Astrocyte of the cerebellum (primary cell): ENCODE results near the gene KSR2.

Source experiments
- DNase-seq: peaks from one replicate; pipeline ENCODE4 v3.0.0-alpha.2; 2011; ENCODE audit warnings: low read depth
- H3K4me3 ChIP-seq: 2 replicates; pipeline ENCODE4 v1.5.1; 2011; ENCODE audit warnings: mild to moderate bottlenecking, low read depth, low read length, moderate library complexity
- in situ Hi-C: cut with HindIII; loops from 2 replicates; pipeline ENCODE4 v1.10.0; 2017; ENCODE audit warnings: low sequenced_read_pairs
- TF ChIP-seq, protein P1 (sequence below): IDR thresholded peaks from 2 replicates; pipeline ENCODE4 v1.5.1; 2012; ENCODE audit warnings: low read length, low read depth, moderate library complexity, mild to moderate bottlenecking; ENCODE audit errors: missing control alignments

KSR2 gene

DNA sequence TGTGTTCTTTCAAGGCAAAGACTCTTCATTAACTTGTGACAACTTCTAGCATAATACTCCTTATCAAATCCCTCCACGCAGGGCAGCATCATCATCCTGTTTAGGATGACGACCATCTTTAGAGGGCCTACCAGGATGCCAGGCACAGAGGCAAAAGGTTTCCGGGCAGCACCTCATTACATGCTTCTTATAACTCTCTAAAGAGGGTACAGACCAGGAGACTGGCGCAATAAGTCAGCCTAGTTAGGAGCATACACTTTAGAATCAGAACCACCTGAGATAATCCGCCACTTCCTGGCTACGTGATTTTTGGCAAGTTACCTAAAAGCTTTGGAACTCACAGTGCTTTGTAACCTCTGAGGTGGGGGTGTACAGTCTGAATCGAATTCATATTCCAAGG, 471.4 kb downstream of the KSR2 start:
- in situ Hi-C loops = no loop called here
- TF ChIP-seq, protein P1, sequence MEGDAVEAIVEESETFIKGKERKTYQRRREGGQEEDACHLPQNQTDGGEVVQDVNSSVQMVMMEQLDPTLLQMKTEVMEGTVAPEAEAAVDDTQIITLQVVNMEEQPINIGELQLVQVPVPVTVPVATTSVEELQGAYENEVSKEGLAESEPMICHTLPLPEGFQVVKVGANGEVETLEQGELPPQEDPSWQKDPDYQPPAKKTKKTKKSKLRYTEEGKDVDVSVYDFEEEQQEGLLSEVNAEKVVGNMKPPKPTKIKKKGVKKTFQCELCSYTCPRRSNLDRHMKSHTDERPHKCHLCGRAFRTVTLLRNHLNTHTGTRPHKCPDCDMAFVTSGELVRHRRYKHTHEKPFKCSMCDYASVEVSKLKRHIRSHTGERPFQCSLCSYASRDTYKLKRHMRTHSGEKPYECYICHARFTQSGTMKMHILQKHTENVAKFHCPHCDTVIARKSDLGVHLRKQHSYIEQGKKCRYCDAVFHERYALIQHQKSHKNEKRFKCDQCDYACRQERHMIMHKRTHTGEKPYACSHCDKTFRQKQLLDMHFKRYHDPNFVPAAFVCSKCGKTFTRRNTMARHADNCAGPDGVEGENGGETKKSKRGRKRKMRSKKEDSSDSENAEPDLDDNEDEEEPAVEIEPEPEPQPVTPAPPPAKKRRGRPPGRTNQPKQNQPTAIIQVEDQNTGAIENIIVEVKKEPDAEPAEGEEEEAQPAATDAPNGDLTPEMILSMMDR = no peak
- no peak overlapping the region for H3K4me3 ChIP-seq
- no peak for DNase-seq

DNA sequence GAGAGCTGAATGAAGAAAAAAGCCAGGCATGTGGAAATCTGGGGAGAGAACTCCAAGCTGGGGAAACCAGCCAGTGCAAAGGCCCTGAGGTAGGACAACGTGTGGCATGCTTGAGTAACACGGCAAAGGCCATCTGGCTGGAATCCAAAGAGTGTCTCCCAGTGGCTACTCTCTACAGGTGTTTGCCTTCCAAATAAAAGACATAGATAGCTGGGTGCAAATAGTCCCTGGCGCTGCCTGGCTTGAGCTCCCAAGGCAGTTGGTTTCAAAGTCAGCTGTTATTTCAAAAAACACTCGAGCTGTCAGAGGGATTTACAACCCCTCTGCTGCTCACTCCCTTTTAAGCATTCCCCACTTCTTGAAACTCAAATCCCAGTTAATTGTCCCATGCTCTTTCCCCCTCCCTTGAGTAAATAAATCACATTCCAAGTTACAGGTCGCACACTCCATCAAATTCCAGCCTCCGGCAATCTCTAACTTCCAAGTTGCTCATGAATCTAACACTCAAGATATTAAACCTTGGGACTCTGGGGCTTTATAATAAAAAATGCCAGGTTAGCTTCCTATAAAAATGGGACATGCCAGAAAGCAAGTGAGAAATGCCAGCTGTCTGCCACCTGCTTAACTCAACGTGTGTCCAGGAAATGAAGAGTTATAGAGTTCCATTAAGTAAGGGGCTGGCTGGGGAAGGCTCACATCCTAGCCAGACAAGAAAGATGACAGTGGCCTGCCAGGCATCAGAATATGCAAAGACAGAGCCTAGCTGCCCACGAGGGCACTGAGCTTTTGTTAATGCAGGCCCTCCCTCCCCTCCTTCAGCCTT, 473.7 kb downstream of the KSR2 start:
- H3K4me3 ChIP-seq = no peak overlapping the region
- TF ChIP-seq, protein P1 = no peak
- no peak for DNase-seq
- in situ Hi-C loops = no loop called here

DNA sequence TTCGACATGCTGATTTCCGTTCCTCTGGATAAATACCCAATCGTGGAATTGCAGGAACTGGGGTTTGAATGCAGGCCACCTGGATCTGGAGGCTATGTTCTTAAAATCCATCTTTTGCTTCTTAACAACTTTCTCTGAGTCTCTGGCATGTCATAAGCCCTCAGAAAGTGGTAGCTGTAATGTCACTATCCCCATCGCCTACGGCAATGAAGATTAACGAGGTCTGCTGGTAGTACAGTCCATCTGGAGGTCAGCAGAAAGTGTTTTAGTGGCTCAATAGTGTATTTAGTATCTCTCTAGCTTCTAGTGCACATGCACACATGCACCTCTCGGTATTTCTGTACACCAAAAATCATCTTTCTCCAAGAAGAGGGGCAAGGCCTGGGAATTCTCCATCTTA, 477.1 kb downstream of the KSR2 start:
- no peak overlapping the region for H3K4me3 ChIP-seq
- in situ Hi-C loops = no loop called here
- DNase-seq = no peak
- TF ChIP-seq, protein P1 = no peak

DNA sequence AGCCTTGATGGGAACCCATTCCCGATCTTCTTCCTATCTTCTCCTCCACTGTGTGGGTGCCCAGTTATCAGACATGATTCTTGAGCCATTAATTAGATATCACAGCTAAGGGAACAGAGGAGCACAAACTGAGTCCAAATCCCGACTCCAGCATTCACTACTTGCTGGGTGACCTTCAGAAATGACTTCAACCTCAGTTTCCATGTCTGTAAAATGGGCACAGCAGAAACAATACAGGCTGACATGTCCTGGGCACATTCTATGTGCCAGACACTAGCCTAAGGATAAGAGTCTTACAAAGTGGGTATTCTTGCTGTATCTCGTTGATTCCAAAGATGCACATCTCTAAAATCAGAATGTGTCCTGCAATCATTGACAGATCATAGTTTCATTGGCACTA, 478.7 kb downstream of the KSR2 start:
- TF ChIP-seq, protein P1 = no peak
- no peak overlapping the region for H3K4me3 ChIP-seq
- in situ Hi-C loops = no loop called here
- no peak for DNase-seq

DNA sequence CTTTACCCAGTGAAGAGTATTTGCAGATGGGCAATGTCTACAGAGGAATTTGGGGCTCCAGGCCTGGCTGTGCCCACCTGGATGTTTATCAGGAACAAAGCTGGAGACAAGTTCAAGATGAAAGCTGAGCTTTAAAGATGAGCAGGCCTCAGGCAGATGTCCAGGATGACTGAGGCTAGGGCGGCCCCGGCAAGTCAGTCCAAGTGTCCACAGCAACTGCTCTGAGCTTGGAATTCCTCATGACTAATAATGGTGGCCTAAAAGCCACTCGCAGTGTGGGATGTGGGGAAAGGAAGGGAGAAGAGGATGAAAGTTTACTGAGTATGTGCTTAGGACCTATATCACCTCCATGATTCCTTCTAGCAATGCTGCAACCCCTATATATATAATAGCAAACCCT, 479.1 kb downstream of the KSR2 start:
- in situ Hi-C loops = no loop called here
- DNase-seq = no peak
- H3K4me3 ChIP-seq = no peak overlapping the region
- TF ChIP-seq, protein P1 = no peak

DNA sequence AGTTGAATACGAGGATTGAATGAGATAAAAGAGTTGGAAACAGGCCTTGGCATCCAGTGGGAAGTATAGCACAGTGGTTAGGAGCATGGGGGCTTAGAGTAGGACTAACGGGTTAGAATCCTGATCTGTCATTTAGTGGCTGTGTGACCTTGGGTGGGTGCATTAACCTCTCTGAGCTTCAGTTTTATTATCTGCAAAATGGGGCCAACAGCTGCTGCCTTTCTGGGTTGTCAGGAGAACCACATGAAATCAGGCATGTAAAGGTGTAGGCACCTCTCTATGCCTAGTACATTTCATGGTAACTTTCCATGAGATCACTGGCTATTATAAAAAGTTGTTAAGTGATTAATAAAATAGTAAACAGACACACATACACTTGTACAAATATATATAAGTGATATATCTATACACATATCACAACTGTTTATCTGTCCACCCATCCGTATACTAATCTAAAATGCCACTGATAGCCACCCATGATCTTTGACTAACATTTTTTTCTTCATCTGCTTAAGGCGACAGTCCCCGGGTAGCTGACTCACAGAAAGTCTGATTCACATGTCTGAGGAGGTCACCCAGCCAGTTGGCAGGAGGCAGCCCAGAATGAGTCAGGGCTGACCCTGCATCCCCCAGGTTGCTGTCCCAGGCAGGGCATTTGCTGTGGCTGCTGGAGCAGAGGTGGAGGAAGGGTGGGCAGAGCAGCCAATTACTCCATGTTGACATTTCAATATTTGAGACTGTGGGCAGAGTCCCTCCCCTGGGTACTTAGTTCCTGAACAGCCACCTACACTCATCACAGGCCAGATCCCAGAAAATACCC, 481.7 kb downstream of the KSR2 start:
- H3K4me3 ChIP-seq = no peak overlapping the region
- in situ Hi-C loops = no loop called here
- DNase-seq = peak; percentile 1
- TF ChIP-seq, protein P1 = no peak
